DMS53 treated with DMSO at 0.1 percent for 48 hours (cell line): ENCODE measurements around the gene UQCC2.

ENCODE experiments used
- DNase-seq: peaks from one replicate; lab custom pipeline; 2025; ENCODE audit not compliant: unreplicated experiment; lab: John Stamatoyannopoulos, UW

Gene UQCC2

DNA sequence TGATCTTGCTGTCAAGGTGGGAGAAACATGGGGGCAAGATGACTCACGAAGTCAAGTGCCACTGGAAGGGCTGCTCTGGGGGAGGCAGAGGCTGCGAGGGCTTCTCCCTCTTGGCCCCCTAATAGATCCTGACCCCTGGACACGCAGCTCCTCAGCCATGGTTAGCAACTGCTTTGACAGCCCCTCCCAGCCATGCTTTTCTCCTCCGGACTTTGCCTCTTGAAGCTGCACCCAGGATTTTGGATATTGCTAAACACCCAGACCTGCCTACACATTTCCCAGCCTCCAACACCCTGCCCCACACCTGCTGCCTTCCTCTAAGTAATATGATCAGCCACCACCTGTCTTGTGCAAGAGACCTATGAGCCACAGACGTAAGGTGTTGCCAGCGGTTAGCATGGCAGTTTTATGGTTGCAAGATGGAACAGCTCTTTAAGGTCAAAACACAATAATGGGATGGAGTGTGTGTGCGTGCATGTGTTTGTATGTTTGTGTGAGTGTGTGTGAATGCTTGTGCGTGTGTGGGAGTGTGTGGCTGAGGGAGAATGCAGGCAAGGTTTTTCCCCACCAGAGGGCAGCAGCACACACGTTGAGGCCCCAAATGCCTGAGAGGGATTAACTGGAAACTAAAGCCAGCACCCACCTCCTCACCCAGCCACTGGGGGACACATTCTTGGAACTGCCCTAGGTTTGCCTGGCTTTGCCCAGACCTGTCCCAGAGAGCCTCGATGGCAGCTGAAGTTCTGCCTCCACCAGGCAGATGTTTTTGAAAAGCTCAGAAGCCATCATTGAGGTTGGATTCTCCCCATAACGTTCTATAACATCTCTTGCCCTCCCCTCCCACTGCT, 32.7 kb upstream of the UQCC2 start:
- peak; percentile 92 for DNase-seq

GRCh38 chr6:33742837-33743236, 31.3 kb upstream of the UQCC2 start:
- DNase-seq: no peak

DNA sequence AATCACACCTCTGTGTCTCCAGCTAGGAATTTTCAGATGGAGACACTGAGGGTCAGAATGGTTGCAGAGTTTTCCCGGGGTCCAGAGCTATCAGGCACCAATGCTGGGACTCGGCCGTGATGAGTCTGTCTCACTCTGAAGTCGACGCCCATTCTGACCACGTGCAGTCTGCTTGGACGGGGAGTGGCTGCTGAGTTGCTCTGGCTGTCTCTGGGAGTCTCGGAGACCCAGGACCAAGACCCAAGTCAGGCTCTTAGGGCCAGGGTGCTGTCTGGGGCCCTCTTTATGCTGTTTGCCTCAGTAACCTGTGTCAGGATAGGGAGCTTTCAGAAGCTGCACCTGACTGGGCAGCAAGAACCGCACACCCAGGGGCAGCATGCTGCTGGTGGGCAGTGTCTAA, 30.6 kb upstream of the UQCC2 start:
- no peak for DNase-seq

DNA sequence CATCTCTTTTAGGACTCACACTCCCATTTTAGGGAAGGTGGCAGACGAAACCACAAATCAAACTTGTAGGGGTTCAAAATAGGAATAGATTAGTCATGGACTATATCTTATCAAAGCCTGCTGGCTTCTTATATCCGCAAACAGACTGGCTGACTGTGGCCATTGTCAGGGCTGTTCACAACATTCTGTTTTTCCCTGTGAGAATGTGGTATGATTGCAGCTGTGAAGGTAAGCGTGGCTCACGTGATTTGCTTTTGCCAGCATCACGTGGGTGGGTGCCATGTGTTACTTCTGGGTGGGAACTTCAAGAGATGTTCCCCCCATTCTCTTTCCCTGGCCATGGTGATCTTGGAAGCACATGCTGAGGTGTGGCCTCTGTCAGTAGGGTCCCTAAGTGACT, 29.3 kb upstream of the UQCC2 start:
- no peak for DNase-seq

DNA sequence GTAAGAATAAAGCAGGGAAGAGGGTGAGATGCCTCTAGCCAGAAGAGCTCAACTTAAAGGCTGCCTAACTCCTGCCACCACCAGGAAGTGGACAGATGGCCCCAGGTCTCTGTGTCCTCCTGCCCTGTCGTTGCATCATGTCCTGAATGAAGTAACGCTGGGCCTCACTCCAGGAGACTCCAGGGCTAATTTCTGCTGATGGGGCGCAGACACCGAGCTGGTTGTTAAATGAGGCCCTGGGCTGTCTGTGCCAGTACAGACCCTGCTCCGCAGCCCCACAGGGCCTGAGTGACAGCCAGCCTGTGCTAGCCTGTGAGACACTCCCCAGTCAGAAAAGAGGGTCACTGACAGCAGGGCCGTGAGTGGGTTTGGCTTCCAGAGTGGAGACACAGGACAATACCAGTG, 28.7 kb upstream of the UQCC2 start:
- DNase-seq: no peak

DNA sequence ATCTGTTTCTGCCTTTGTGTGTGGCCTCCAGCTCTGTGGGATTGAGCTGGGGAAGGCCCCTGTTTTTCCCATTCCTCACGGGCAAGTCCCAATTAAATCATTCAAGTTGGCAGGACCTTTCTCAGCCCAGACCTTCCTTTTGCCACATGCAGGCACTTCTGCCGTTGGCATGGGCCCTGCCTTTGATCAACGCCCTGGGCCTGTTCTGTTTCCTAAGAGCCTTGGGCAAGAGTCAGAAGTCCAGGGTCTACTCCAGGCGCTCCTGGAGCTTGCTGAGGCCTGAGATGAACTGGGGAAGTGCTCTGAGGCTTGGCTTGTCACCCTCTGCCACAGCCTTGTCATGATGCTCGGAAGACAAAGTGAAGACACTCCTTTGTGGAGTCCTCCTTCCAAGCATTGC, 28.1 kb upstream of the UQCC2 start:
- no peak for DNase-seq

GRCh38 chr6:33738879-33739278, 27.4 kb upstream of the UQCC2 start:
- DNase-seq: no peak

DNA sequence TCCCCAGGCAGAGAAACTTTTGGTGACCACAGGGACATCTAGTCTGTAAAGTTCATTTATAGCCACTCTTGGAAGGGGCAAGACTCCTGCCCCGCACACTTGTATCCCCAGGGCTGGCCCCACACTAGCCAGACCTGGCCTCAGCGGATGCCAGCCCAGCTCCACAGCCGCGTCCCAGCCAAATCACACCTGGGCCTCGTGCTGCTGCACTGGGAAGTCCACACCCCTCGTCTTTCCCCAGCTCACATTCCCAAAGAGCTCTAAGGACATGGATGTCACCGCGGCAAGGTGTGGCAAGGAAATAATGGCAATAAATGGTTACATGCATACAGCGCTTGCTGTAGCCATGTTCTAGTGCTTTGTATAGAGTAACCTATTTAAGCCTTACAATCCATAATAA, 26.7 kb upstream of the UQCC2 start:
- no peak for DNase-seq

DNA sequence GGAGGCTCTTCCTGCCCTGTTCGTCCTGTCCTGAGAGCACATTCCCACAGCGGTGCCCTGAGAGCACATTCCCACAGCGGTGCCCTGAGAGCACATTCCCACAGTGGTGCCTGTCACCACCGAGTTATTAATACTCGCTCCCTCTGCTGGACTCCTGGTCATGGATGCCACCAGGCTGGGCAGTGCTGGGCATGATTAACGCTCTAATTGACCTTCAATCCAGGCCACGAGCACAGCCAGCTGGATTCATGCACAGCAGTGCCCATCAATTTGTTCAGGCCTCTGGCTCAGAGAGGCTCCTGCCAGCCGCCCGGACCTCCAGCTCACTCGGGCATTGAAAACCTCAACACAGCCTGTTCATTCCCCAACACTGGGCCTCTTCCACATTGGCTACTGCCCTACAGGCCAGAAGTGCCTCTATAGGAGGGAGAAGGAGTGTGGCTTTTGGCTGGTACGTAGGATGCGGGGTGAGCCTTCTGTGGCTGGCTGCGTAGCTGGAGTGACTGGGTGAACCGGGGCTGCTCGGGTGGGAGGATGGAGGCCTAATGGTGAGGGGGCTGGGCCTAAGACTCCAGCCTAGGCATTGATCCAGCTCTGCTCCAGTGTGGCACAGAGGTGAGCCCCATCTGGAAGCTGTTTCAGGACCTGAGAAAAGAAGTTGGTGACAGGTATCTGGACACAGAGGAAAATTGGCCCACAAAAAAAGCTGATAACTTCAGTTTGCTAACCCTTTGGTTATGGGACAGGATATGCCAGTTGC, 25.9 kb upstream of the UQCC2 start:
- no peak for DNase-seq

GRCh38 chr6:33735216-33735615, 23.7 kb upstream of the UQCC2 start:
- DNase-seq: no peak

- no peak for DNase-seq
These were observed 22.2 kb upstream of the UQCC2 start for GRCh38 chr6:33733709-33734007.

DNA sequence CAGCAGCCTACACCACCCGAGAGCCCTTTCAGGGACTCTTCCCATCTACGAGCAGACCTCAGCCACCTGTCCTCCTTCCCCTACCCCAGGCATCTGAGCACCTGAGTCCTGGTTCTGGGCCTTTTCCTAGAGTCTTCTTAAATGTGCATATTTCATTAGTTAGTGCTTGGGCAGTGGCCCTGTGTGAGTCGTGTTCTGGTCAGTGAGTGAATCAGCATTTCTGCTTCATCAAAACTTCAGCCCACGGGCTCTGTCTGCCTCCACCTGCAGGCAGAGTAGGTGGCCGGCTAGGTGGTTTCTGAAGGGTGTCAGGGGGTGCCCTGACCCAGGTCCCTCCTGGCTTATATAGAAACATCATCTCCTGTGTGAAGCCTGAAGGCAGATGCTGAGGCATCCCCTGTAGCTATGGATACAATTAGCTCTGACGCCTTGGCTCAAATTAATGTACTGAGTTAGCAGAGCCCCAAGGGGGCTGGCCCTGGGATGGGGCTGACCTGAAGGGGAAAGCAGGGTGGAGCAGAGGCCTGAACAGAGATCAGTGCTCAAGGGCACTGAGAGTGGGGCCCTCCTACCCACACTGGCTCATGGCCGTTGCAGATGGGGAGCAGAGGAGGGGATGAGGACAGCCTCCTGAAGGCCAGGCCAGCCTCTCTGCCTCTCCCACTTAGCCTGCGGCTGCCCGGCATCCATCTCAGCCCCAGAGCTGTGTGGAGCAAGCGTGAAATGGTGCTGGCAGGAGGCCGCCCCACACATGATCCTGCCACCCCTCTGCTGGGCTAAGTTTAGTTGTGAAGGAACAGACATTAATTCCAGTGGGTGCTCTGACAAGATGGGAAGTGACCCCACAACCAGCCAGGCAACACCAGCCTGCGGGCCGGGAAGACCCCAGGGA, 21.6 kb upstream of the UQCC2 start:
- DNase-seq: no peak

DNA sequence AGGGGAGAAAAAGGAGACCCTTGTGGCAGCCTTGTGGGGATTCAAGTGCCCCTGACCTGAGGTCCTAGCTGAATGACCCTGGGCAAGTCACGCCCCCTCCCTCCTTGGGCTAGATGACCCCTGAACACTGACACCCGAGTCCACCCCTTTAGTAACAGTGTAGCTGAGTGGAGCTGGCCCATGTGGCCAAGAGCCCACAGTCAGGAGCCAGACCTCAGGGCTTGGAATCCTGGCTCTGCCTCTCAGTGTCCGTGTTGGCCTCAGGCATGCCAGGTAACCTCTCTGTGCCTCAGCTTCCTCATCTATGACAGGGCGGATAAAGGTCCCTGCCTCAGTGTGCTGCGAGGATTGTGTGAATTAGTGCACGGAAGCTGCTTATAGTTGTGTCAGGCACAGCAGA, 20.9 kb upstream of the UQCC2 start:
- no peak for DNase-seq

GRCh38 chr6:33731751-33732282, 20.3 kb upstream of the UQCC2 start:
- no peak for DNase-seq

GRCh38 chr6:33731035-33731434, 19.5 kb upstream of the UQCC2 start:
- no peak for DNase-seq

DNA sequence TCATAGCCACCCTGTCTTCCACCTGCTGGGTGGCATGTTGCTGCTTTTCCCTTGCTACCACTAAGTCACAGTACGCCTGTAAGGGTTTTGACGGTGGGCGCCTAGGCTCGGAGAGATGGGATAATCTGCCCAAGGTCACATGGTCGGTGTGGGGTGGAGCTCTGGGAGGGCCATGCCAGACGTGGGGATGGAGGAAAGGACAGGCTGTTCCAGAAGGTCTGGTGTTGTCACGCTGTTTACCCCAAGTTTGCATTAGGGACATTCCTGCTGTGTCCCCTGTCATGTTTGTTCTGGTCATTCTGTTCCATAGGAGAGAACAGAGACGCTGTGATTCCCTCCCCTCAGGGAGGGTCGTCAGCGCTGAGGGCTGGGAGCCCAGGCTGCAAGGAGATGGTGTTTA, 19.1 kb upstream of the UQCC2 start:
- no peak for DNase-seq

DNA sequence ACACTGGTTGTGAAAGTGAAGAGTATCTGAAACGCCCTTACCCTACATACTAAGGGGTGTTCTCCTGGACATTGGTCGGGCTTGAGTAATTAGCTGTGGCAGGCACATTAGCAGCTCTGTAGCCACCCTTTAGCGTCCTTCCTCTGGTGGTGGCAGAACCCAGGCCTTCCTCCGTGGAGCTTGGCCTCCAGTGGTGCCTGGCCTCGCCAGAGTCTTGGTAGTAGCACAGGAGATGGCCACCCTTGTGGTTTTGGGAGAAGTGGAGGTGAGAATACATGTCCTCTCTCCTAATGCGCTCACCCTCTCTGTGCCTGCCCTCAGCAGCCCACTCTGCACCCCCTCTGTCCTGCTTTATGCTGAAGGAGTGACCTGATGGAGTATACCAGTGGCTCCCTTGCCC, 17.6 kb upstream of the UQCC2 start:
- no peak for DNase-seq

DNA sequence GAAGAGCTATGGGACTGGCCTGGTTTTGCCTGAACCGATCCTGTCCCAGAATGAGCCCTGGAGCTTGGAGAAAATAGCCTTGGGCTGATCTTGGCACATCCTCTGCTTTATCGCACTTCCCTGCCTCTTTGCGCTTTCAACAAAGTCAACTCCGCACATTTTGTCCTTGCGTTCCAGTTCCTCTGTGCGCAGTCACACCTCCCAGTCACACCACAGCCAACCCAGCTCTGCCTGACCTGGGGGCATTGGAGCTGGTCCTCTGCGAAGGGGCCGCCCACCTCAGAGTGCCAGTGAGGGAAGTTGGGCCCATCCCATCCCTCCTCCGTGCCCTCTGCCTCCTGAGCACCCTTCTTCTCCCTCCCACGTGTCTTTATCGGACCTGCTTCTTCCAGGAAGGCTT, 16.9 kb upstream of the UQCC2 start:
- DNase-seq: no peak

GRCh38 chr6:33727932-33728331, 16.4 kb upstream of the UQCC2 start:
- no peak for DNase-seq

- DNase-seq: no peak
These were observed 15.6 kb upstream of the UQCC2 start for GRCh38 chr6:33727126-33727525.

- no peak for DNase-seq
These were observed 15.2 kb upstream of the UQCC2 start for GRCh38 chr6:33726696-33727095.
